ENCODE results near the gene GPC6. TPM values are rescaled to one million over a fixed set of nuclear protein-coding genes. Genes with fewer than 3 reads are reported as not detected.

The GPC6 gene
- polyA plus RNA-seq, 1 donor (not counting 4 experiments of a cell fraction or from before 2014, with no cell fraction given) = 0.42 TPM

DNA sequence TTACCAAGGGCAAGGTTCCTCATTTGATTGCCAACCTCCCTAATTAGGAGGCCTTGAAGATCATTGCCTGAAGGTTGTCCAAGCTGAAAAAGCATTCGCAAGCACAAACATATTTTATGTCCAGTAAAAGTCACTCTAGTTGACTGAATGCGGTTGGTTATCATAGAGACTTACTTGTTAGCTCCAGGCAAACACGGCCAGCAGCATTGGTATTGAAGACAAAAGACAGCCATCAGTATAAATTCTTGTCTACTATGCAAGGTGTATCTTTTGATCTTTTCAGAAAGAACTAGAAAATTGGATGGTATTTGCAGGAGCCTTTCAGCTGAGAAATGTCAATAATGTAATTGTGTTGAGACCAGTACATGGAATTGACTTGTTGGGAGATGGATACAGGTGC lies 129.9 kb downstream of the GPC6 start:
- Histone ChIP-seq H3K27me3 (ENCODE audit: control insufficient read depth, extremely low read depth, insufficient read depth, low read length) (no peaks in the 10 kb centered on the region), H4K20me1 (ENCODE audit: control insufficient read depth, extremely low read depth, insufficient read depth, low read length) (no peaks in the 10 kb centered on the region), H3K27ac (ENCODE audit: control insufficient read depth, insufficient read depth, low read length) (no peak overlapping the region), H3K36me3 (ENCODE audit: control insufficient read depth in 2 of 2, extremely low read depth in 1 of 2, insufficient read depth in 2 of 2, low read length in 2 of 2) (no peaks in the 10 kb centered on the region), H3K79me2 (ENCODE audit: control insufficient read depth, insufficient read depth, low read length) (no peaks in the 10 kb centered on the region), H2AFZ (ENCODE audit: control insufficient read depth, low read length) (no peak overlapping the region), H3K9ac (ENCODE audit: control insufficient read depth, extremely low read depth, insufficient read depth, low read length) (no peak overlapping the region), H3K4me3 (ENCODE audit: control insufficient read depth in 2 of 3, extremely low read depth in 1 of 3, insufficient read depth in 2 of 3, low read depth in 1 of 3, low read length in 3 of 3) (no peak overlapping the region), H3K4me2 (ENCODE audit: control insufficient read depth, extremely low read depth, insufficient read depth, low read depth, low read length) (no peak overlapping the region), H3K9me3 (ENCODE audit: control insufficient read depth, low read depth, low read length) (no peaks in the 10 kb centered on the region), H3K4me1 (ENCODE audit: control insufficient read depth, extremely low read depth, insufficient read depth, low read length) (no peaks in the 10 kb centered on the region), H3K9me1 (ENCODE audit: control insufficient read depth, extremely low read depth, insufficient read depth, low read length) (no peaks in the 10 kb centered on the region)
- no peak for DNase-seq (ENCODE audit: low read depth, low spot score)
- TF ChIP-seq, protein P1, sequence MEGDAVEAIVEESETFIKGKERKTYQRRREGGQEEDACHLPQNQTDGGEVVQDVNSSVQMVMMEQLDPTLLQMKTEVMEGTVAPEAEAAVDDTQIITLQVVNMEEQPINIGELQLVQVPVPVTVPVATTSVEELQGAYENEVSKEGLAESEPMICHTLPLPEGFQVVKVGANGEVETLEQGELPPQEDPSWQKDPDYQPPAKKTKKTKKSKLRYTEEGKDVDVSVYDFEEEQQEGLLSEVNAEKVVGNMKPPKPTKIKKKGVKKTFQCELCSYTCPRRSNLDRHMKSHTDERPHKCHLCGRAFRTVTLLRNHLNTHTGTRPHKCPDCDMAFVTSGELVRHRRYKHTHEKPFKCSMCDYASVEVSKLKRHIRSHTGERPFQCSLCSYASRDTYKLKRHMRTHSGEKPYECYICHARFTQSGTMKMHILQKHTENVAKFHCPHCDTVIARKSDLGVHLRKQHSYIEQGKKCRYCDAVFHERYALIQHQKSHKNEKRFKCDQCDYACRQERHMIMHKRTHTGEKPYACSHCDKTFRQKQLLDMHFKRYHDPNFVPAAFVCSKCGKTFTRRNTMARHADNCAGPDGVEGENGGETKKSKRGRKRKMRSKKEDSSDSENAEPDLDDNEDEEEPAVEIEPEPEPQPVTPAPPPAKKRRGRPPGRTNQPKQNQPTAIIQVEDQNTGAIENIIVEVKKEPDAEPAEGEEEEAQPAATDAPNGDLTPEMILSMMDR (optimal IDR thresholded peaks at IDR 0.05 in 1 of 3, IDR thresholded peaks at IDR 0.05 in 1 of 3, conservative IDR thresholded peaks at IDR 0.05 in 1 of 3; ENCODE audit: extremely low read depth in 1 of 3, insufficient read depth in 2 of 3, low read length in 3 of 3) = no peak
- TF ChIP-seq EZH2 (IDR thresholded peaks at IDR 0.05; ENCODE audit: low read length) = no peak
- FAIRE-seq = no peak
- dilution Hi-C loops (cut with MboI; ENCODE audit: extremely low pct_ligation_motif_present, low sequenced_read_pairs) = no loop called here

DNA sequence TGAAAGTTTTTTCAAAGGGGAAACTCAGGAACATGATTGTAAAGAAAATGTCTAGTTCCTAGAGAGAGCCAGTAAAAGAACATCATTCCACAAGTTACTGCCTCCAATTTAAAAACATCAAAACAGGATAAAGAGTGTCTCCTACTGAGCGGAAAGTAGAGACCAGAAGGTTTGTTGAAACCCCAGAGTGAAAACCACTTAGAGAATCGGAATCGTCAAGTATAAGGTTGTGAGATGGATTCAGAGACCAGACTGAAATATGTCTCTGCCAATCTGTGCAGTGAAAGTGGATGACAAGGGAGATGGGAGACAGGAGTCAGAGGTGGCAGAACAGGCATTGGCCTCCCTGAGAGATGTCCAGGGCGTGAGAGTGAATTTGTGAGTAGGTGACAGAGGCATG lies 133.4 kb downstream of the GPC6 start:
- DNase-seq (ENCODE audit: low read depth, low spot score) = no peak

More for the DNA sequence above, 133.4 kb downstream of the GPC6 start:
- Histone ChIP-seq H3K9me3 (ENCODE audit: control insufficient read depth, low read depth, low read length) (no peaks in the 10 kb centered on the region), H3K9me1 (ENCODE audit: control insufficient read depth, extremely low read depth, insufficient read depth, low read length) (no peaks in the 10 kb centered on the region), H2AFZ (ENCODE audit: control insufficient read depth, low read length) (no peak overlapping the region), H4K20me1 (ENCODE audit: control insufficient read depth, extremely low read depth, insufficient read depth, low read length) (no peaks in the 10 kb centered on the region), H3K4me1 (ENCODE audit: control insufficient read depth, extremely low read depth, insufficient read depth, low read length) (no peaks in the 10 kb centered on the region), H3K27ac (ENCODE audit: control insufficient read depth, insufficient read depth, low read length) (no peak overlapping the region), H3K27me3 (ENCODE audit: control insufficient read depth, extremely low read depth, insufficient read depth, low read length) (no peaks in the 10 kb centered on the region), H3K36me3 (ENCODE audit: control insufficient read depth in 2 of 2, extremely low read depth in 1 of 2, insufficient read depth in 2 of 2, low read length in 2 of 2) (no peaks in the 10 kb centered on the region), H3K79me2 (ENCODE audit: control insufficient read depth, insufficient read depth, low read length) (no peaks in the 10 kb centered on the region), H3K4me3 (ENCODE audit: control insufficient read depth in 2 of 3, extremely low read depth in 1 of 3, insufficient read depth in 2 of 3, low read depth in 1 of 3, low read length in 3 of 3) (no peak overlapping the region), H3K4me2 (ENCODE audit: control insufficient read depth, extremely low read depth, insufficient read depth, low read depth, low read length) (no peak overlapping the region), H3K9ac (ENCODE audit: control insufficient read depth, extremely low read depth, insufficient read depth, low read length) (no peak overlapping the region)
- TF ChIP-seq EZH2 (IDR thresholded peaks at IDR 0.05; ENCODE audit: low read length) = no peak
- TF ChIP-seq, protein P1 (optimal IDR thresholded peaks at IDR 0.05 in 1 of 3, IDR thresholded peaks at IDR 0.05 in 1 of 3, conservative IDR thresholded peaks at IDR 0.05 in 1 of 3; ENCODE audit: extremely low read depth in 1 of 3, insufficient read depth in 2 of 3, low read length in 3 of 3) = no peak
- no peak for FAIRE-seq
- dilution Hi-C loops (cut with MboI; ENCODE audit: extremely low pct_ligation_motif_present, low sequenced_read_pairs) = no loop called here

Data from keratinocyte (primary cell).